HUES48 (cell line): ENCODE results near the gene PELI1.
"Not testable (repeated sequence)": the region's sequence is repeated elsewhere in the genome, so short reads cannot be mapped to it uniquely, and the experiment has no call there.

Experiments used
- H3K27ac ChIP-seq: one replicate; pipeline ENCODE4 v1.7.0; 2013; ENCODE audit warnings: low read depth, low read length, inconsistent platforms
- H3K27me3 ChIP-seq: 2 replicates; pipeline ENCODE4 v1.6.1; 2013; ENCODE audit warnings: mild to moderate bottlenecking, low read length; ENCODE audit not compliant: control insufficient read depth, insufficient read depth
- H3K36me3 ChIP-seq: 2 replicates; pipeline ENCODE4 v1.6.1; 2013; ENCODE audit warnings: low read length; ENCODE audit not compliant: control insufficient read depth, insufficient read depth
- H3K4me1 ChIP-seq: 2 replicates; pipeline ENCODE4 v1.6.1; 2013; ENCODE audit warnings: mild to moderate bottlenecking, low read length; ENCODE audit not compliant: control insufficient read depth, insufficient read depth
- H3K4me3 ChIP-seq: 2 replicates; pipeline ENCODE4 v1.5.1; 2013; ENCODE audit warnings: mild to moderate bottlenecking, low read depth, low read length
- H3K9ac ChIP-seq: 2 replicates; pipeline ENCODE4 v1.6.1; 2013; ENCODE audit warnings: mild to moderate bottlenecking, low read depth, low read length, moderate library complexity
- H3K9me3 ChIP-seq: 2 replicates; pipeline ENCODE4 v1.6.1; 2013; ENCODE audit warnings: low read length; ENCODE audit not compliant: control insufficient read depth, insufficient read depth

The PELI1 gene

DNA sequence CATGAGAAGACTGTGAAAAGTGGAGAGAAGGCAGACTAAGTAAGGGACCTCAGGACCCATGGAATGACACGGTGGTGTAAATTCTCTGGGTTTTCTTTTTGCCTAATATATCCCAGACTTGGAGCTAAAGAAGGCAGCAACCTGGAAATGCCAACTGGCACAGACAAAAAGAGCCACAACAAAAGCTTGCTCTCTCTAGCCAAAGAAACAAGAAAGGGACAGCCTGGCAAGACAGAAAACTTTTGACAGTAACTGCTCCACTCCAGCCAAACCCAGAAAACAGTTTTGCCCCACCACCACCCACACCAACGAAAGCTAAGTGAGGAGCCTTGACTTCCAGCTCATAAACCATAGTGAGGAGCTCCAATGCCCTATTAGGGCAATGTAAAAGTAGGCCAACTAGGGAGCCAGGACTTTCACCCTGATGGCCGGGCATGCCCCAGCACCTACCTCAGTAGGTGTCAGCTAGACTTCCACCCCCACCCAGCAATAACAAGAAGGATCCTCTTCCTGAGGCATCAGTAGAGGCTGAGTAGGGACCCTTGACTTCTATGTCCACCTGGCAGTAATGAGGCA is 35.5 kb downstream of the PELI1 start:
- Histone ChIP-seq H3K9ac (no peak overlapping the region), H3K27ac (no peak overlapping the region), H3K36me3 (peaks cover 50% of the 10 kb centered on the region), H3K4me3 (no peak overlapping the region), H3K4me1 (peaks cover 1% of the 10 kb centered on the region; the same call in 1 of the 2 replicates), H3K27me3 (no peaks in the 10 kb centered on the region), H3K9me3 (no peaks in the 10 kb centered on the region)

DNA sequence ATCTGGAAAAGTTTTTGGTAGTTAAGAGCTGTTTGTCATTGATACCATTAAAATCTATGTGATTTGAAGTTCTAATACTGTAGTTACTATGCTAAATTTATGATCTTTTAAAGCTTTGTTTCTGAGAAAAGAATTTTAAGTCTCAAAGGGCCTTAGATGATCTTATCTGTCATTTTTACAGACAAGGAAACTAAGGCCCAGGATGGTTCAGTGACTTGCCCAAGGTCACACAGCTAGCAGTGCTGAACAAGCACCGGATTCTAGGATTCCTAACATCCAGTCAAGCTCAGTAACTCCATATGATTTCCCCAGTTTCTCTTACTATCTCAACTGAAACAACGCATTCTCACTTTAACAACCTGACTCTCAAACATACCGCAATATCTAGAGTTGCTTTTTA is 37.7 kb downstream of the PELI1 start:
- peaks cover 68% of the 10 kb centered on the region for H3K36me3 ChIP-seq
- no peaks in the 10 kb centered on the region for H3K9me3 ChIP-seq
- no peak overlapping the region for H3K4me3 ChIP-seq
- H3K27me3 ChIP-seq, result no peaks in the 10 kb centered on the region
- H3K4me1 ChIP-seq, result no peaks in the 10 kb centered on the region
- no peak overlapping the region for H3K9ac ChIP-seq
- no peak overlapping the region for H3K27ac ChIP-seq

DNA sequence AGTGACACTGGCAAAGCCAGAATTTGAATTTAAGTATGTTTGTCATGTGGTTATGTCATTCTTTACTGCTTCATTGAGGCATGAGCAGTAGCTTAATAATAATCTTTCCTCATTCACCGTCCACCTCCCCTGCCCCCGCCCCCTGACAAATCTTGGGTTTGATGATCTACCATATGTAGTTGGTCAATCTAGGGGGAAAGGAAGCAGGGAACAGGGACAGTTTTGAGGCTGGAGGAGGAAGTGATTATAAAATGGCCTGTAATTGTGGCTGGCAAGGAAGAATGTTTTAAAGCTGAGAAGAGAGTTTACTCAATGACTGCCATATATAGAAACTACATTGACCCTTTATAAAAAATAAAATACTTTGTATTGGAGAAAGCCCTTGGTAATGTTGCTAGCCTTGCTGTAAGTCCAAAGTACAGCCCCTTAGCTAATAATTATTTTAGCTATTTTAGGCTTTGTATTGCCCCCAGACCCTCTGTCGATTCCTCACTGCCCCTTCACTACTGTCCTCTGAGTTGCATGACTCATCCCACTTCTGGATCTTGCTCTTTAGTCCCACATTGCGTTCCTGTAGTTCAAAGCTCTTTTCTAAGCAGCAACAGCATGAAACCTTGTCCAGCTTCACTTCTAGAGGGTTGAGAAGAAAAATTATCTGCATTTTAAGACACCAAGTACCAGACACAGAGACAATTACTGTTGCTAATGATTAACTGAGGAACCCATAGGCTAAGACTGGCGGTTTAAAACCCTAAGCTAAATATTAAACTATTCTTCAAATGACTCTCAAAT is 38.4 kb downstream of the PELI1 start:
- Histone ChIP-seq H3K9ac (no peak overlapping the region), H3K27me3 (no peaks in the 10 kb centered on the region), H3K4me1 (no peaks in the 10 kb centered on the region), H3K27ac (no peak overlapping the region), H3K36me3 (peaks cover 74% of the 10 kb centered on the region), H3K9me3 (no peaks in the 10 kb centered on the region), H3K4me3 (no peak overlapping the region)

DNA sequence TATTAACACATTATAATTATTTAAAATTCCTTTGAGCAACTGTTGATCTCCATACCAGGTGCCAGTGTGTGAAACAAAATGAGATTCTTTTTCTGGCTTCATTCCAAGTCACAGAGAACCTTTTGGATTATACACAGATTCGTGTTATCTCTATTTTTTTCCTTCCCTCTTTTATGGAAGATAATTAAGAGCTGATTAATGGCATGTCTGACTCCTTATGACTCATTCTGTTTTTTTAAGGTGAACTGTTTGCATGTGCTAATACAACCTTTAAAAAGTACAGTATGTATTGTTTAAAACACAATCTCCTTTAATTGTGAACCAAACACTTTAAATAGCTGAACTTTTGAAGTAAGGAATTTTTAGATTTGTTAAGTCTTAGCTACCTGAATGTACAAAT is 39.3 kb downstream of the PELI1 start:
- no peaks in the 10 kb centered on the region for H3K9me3 ChIP-seq
- H3K27me3 ChIP-seq, result no peaks in the 10 kb centered on the region
- H3K27ac ChIP-seq, result no peak overlapping the region
- H3K36me3 ChIP-seq, result peaks cover 81% of the 10 kb centered on the region
- no peaks in the 10 kb centered on the region for H3K4me1 ChIP-seq
- H3K4me3 ChIP-seq, result no peak overlapping the region
- no peak overlapping the region for H3K9ac ChIP-seq

DNA sequence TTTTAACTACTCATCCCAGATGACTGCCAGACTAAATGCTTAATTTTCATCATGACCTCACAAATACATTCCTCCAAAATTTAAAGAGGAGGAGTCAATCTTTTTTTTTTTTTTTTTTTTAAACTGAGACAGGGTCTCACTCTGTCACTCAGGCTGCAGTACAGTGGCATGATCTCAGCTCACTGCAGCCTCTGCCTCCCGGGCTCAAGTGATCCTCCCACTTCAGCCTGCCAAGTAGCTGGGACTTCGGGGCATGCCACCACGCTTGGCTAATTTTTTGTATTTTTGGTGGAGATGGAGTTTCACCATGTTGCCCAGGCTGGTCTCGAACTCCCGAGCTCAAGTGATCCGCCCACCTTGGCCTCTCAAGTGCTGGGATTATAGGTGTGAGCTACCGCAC is 41.5 kb downstream of the PELI1 start:
- not testable (repeated sequence) for H3K9ac ChIP-seq, H3K4me3 ChIP-seq, H3K4me1 ChIP-seq, H3K27me3 ChIP-seq, H3K9me3 ChIP-seq, H3K27ac ChIP-seq
- peaks cover 92% of the 10 kb centered on the region for H3K36me3 ChIP-seq

DNA sequence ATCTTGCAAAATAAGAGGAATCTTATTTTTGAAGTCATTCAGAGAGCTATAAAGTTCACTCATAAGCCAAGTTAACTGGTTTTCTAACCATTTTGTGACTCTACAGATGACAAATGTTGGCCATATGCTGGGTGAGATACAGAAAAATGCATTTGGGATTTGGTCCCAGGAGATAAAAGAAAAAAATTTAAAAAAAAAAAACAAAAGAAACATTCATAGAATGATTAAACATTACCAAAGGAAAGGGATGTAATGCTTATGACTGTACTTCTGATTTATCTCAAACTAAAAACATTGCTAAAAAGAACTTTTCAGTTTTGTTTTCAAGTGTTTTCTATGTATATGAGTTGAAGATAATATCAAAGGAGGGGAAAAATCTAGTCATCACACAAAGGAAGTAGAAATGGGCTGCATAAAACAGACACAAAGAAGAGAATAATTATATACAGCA is 43.1 kb downstream of the PELI1 start:
- H3K27ac ChIP-seq, result no peak overlapping the region
- H3K9ac ChIP-seq, result no peak overlapping the region

DNA sequence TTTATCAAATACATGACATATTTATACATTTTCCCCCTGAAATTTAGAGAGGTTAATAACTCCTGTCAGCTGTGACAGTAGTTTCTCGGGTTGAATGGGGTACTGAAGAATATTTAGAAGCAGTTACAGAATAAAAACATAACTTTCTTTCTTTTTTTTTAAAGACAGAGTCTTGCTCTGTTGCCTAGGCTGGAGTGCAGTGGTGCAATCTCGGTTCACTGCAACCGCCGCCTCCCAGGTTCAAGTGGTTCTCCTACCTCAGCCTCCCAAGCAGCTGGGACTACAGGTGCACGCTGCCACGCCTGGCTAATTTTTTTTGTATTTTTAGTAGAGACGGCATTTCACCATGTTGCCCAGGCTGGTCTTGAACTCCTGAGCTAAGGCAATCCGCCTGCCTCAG is 43.6 kb downstream of the PELI1 start:
- peaks cover 92% of the 10 kb centered on the region for H3K36me3 ChIP-seq
- H3K27ac ChIP-seq, H3K27me3 ChIP-seq, H3K9me3 ChIP-seq, H3K4me1 ChIP-seq, H3K4me3 ChIP-seq, H3K9ac ChIP-seq: not testable (repeated sequence)

More for the DNA sequence above, 43.1 kb downstream of the PELI1 start:
- Histone ChIP-seq H3K27me3 (no peaks in the 10 kb centered on the region), H3K4me1 (no peaks in the 10 kb centered on the region), H3K4me3 (no peak overlapping the region), H3K36me3 (peaks cover 92% of the 10 kb centered on the region), H3K9me3 (no peaks in the 10 kb centered on the region)

DNA sequence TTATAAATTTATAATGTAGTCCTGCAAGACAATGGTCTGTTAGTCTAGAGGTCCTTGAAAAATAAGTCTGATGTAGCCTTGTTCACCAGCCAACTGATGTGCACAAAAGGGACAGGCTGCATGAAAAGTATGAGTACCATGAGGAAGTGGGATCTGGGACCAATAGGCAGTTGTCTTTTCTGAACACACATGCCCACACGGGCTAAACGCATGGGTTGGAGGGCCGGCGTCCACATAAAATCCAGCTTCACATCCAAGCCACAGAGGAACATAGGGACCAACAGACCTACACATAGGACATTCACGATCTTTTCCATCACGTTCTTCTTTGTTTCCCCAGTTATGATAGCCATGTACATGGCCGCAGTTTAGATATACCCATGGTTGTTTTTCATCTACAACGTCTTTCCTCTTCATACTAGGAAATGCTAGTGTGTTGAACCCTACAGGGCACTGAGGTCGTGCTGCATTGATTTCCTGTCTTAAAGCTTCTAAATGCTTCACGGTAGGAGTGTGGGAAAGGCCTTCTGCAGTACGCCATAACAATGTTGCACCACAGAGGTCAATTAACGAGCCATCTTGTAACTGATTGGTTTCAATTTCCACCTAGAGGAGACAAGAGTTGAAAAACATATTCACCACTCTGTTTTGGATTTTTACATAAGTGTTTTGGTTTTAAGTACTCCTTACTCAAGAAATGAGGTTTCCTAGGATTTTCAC is 49.4 kb downstream of the PELI1 start:
- H3K4me3 ChIP-seq, result no peak overlapping the region
- peaks cover 9% of the 10 kb centered on the region; the same call in 1 of the 2 replicates for H3K4me1 ChIP-seq
- H3K9ac ChIP-seq, result no peak overlapping the region
- no peaks in the 10 kb centered on the region for H3K9me3 ChIP-seq
- H3K36me3 ChIP-seq, result peaks cover 85% of the 10 kb centered on the region
- no peak overlapping the region for H3K27ac ChIP-seq
- H3K27me3 ChIP-seq, result no peaks in the 10 kb centered on the region

DNA sequence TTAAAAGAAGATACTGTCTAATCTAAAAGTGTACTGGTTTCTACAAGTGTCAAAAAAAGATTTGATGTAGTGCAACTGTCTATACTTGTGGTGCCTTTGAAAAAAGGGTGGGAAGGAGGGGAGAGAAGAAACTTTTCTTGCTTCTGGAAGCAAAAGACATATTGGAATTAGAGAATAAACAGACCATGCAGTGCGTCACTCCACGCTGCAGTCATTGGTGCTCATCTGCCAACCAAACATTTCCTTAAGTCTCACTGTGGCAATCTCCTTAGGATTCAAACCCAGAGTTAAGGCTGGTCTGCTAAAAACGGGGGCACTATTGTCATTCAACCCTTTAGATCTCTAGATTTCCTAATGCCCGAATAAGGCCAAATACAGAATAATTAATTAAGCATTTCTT is 50.9 kb downstream of the PELI1 start:
- Histone ChIP-seq H3K27ac (no peak overlapping the region), H3K9ac (no peak overlapping the region), H3K27me3 (no peaks in the 10 kb centered on the region), H3K4me3 (no peak overlapping the region), H3K4me1 (peaks cover 9% of the 10 kb centered on the region; the same call in 1 of the 2 replicates), H3K36me3 (peaks cover 72% of the 10 kb centered on the region), H3K9me3 (no peaks in the 10 kb centered on the region)

DNA sequence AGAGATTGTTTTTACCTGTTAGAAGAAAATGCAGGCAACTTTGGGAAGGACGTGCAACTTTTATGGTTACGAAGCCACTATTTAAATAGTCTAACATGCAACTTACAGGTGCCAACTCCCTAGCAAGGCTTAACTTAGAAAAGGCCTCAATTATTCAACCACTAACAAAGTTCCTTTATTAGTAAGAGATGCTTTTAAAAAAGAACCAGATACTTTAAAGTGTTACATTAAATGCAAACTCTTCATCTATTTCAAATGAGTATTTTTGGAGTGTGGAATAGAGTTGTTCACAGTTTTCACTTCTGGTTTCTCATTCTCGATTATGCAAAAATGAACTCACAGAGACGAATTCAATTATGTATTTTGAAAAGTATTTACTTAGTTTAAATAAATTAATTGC is 51.7 kb downstream of the PELI1 start:
- H3K4me1 ChIP-seq, result peaks cover 9% of the 10 kb centered on the region; the same call in 1 of the 2 replicates
- no peaks in the 10 kb centered on the region for H3K27me3 ChIP-seq
- H3K9ac ChIP-seq, result no peak overlapping the region
- H3K27ac ChIP-seq, result no peak overlapping the region
- H3K36me3 ChIP-seq, result peaks cover 63% of the 10 kb centered on the region
- no peak overlapping the region for H3K4me3 ChIP-seq
- H3K9me3 ChIP-seq, result no peaks in the 10 kb centered on the region

DNA sequence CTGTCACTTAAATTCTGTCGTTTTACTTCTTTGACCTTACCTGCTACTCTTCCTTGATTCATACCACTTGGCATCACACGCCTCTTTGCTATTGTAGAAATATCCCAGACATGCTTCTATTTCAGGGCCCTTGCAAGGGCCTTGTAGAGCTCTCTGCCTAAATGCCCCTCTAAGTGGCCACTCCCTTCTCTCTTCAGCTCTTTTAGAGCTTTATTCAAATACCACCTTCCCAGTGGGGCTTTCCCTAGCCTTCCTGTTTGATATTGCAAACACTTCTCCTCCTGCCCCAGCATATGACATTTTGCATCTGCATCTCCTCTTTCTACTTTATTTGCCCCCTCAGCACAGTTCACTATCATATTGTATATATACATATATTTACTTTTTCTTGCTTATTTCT is 54.0 kb downstream of the PELI1 start:
- Histone ChIP-seq H3K36me3 (peaks cover 41% of the 10 kb centered on the region), H3K4me3 (no peak overlapping the region), H3K4me1 (peaks cover 9% of the 10 kb centered on the region; the same call in 1 of the 2 replicates), H3K27ac (no peak overlapping the region), H3K9ac (no peak overlapping the region), H3K27me3 (no peaks in the 10 kb centered on the region), H3K9me3 (no peaks in the 10 kb centered on the region)
